ENCODE results near the gene FAM117A. TPM values are rescaled to one million over a fixed set of nuclear protein-coding genes. Genes with fewer than 3 reads are reported as not detected.
"Not testable (repeated sequence)": the region's sequence is repeated elsewhere in the genome, so short reads cannot be mapped to it uniquely, and the experiment has no call there.

The FAM117A gene
- polyA plus RNA-seq, 2 of the 4 experiments (the other 2 are of a cell fraction): 1.8 TPM

GRCh38 chr17:49728425-49728824 lies 35.5 kb downstream of the FAM117A start (continued):
- no peak for TF ChIP-seq ZSCAN20 (CRISPR knock-in tag; IDR thresholded peaks at IDR 0.05)
- TF ChIP-seq, protein P1, sequence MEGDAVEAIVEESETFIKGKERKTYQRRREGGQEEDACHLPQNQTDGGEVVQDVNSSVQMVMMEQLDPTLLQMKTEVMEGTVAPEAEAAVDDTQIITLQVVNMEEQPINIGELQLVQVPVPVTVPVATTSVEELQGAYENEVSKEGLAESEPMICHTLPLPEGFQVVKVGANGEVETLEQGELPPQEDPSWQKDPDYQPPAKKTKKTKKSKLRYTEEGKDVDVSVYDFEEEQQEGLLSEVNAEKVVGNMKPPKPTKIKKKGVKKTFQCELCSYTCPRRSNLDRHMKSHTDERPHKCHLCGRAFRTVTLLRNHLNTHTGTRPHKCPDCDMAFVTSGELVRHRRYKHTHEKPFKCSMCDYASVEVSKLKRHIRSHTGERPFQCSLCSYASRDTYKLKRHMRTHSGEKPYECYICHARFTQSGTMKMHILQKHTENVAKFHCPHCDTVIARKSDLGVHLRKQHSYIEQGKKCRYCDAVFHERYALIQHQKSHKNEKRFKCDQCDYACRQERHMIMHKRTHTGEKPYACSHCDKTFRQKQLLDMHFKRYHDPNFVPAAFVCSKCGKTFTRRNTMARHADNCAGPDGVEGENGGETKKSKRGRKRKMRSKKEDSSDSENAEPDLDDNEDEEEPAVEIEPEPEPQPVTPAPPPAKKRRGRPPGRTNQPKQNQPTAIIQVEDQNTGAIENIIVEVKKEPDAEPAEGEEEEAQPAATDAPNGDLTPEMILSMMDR (IDR thresholded peaks at IDR 0.05): no peak
- no peak for TF ChIP-seq MYC (IDR thresholded peaks at IDR 0.05; ENCODE audit: borderline replicate concordance, low read length)

DNA sequence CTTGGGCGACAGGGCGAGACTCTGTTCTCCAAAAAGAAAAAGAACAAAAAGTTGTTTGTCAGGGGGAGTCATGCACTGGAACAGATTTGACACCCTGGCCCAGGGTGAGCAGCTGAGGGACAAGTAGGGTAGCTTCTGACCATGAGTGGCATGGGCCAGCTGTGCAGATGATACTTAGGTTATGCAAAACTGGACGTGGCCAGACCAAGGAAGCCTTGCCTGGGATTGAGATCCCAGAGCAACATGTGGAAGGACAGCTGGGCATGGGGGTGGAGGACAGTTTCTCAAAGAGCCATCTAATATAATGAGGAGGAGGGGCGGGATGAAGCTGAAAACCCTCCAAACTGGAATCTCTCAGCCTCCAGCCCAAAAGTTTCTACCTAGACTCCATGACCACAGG lies 36.6 kb downstream of the FAM117A start:
- ChIA-PET POLR2A (no interaction called here), CTCF (interaction anchor here (0.5 to 49.7 kb wide), 7 partner anchors 11 to 1658 kb away, joined by 3 to 2008 read pairs (median 4); partner anchors contain the start of genes NXPH3 and SLC35B1)
- no peak for TF ChIP-seq MAFK (IDR thresholded peaks at IDR 0.05; ENCODE audit: partially characterized antibody)
- no peak for TF ChIP-seq CBX2 (IDR thresholded peaks at IDR 0.05; ENCODE audit: borderline replicate concordance, low read depth)
- TF ChIP-seq, protein P2, sequence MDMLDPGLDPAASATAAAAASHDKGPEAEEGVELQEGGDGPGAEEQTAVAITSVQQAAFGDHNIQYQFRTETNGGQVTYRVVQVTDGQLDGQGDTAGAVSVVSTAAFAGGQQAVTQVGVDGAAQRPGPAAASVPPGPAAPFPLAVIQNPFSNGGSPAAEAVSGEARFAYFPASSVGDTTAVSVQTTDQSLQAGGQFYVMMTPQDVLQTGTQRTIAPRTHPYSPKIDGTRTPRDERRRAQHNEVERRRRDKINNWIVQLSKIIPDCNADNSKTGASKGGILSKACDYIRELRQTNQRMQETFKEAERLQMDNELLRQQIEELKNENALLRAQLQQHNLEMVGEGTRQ (IDR thresholded peaks at IDR 0.05): no peak
- no peak for TF ChIP-seq NPAS2 (CRISPR knock-in tag; IDR thresholded peaks at IDR 0.05; ENCODE audit: borderline replicate concordance)
- no peak for TF ChIP-seq FOXS1 (CRISPR knock-in tag; IDR thresholded peaks at IDR 0.05)
- TF ChIP-seq GATA3 (IDR thresholded peaks at IDR 0.05; ENCODE audit: borderline replicate concordance): no peak
- no peak for TF ChIP-seq TFCP2L1 (CRISPR knock-in tag; IDR thresholded peaks at IDR 0.05)
- no peak for TF ChIP-seq HES2 (IDR thresholded peaks at IDR 0.05)
- no peak for TF ChIP-seq FOSL2 (IDR thresholded peaks at IDR 0.05)
- TF ChIP-seq FOSL2 (CRISPR knock-in tag; IDR thresholded peaks at IDR 0.05): no peak
- no peak for TF ChIP-seq NR3C1 (IDR thresholded peaks at IDR 0.05)
- TF ChIP-seq BHLHE40 (IDR thresholded peaks at IDR 0.05; ENCODE audit: low read depth, low read length): no peak
- TF ChIP-seq ZFP36 (IDR thresholded peaks at IDR 0.05; ENCODE audit: borderline replicate concordance, partially characterized antibody): no peak
- no peak for TF ChIP-seq CBX8 (IDR thresholded peaks at IDR 0.05)
- H3K4me2 ChIP-seq: no peak overlapping the region
- 80% methylated on average over 4 of the region's 4 CpGs for WGBS (ENCODE audit: missing lambda C conversion rate)
- no peaks in the 10 kb centered on the region for H3K9me3 ChIP-seq
- no peaks in the 10 kb centered on the region for H3K4me1 ChIP-seq
- no peak for FAIRE-seq
- no peak overlapping the region for H3K4me3 ChIP-seq
- H3K27ac ChIP-seq: no peak overlapping the region
- no peak for DNase-seq (ENCODE audit: low read depth in 1 of 2, low spot score in 1 of 2)
- ATAC-seq: no peak

GRCh38 chr17:49725452-49726130 lies 38.3 kb downstream of the FAM117A start:
- H3K9me3 ChIP-seq: no peaks in the 10 kb centered on the region
- H3K4me3 ChIP-seq: no peak overlapping the region
- POLR2A ChIA-PET: no interaction called here
- TF ChIP-seq NFE2L2 (conservative IDR thresholded peaks at IDR 0.05; ENCODE audit: low read length): no peak
- no peak for TF ChIP-seq ELK1 (IDR thresholded peaks at IDR 0.05; ENCODE audit: low read depth, low read length)
- no peak for TF ChIP-seq POLR2A (IDR thresholded peaks at IDR 0.05; ENCODE audit: low read length)
- TF ChIP-seq ZNF302 (CRISPR knock-in tag; IDR thresholded peaks at IDR 0.05): no peak
- no peak for TF ChIP-seq TP53 (CRISPR knock-in tag; IDR thresholded peaks at IDR 0.05)
- TF ChIP-seq SREBF2 (IDR thresholded peaks at IDR 0.05): no peak
- TF ChIP-seq ZFP36 (IDR thresholded peaks at IDR 0.05; ENCODE audit: borderline replicate concordance, partially characterized antibody): no peak
- no peak for TF ChIP-seq HOXB13 (CRISPR knock-in tag; IDR thresholded peaks at IDR 0.05; ENCODE audit: low read depth)
- TF ChIP-seq, protein P1 (IDR thresholded peaks at IDR 0.05): no peak
- TF ChIP-seq HEYL (CRISPR knock-in tag; IDR thresholded peaks at IDR 0.05): no peak
- H3K4me2 ChIP-seq: no peak overlapping the region
- H3K27ac ChIP-seq: no peak overlapping the region
- CTCF ChIA-PET: interaction anchor here (1.1 to 49.7 kb wide), 3 partner anchors 11 to 155 kb away, joined by 3 to 2008 read pairs (median 481); partner anchors contain the start of genes NXPH3 and SLC35B1
- H3K4me1 ChIP-seq: no peaks in the 10 kb centered on the region
- no peak for FAIRE-seq
- DNase-seq (ENCODE audit: low read depth in 1 of 2, low spot score in 1 of 2): no peak
- ATAC-seq: no peak
- 57% methylated on average over 7 of the region's 7 CpGs for WGBS (ENCODE audit: missing lambda C conversion rate)

- H3K27ac ChIP-seq; ATAC-seq; FAIRE-seq; H3K4me2 ChIP-seq; H3K4me1 ChIP-seq; H3K9me3 ChIP-seq; H3K4me3 ChIP-seq; POLR2A ChIA-PET; DNase-seq (ENCODE audit: low read depth in 1 of 2, low spot score in 1 of 2): not testable (repeated sequence)
- WGBS (ENCODE audit: missing lambda C conversion rate): 71% methylated on average over 6 of the region's 6 CpGs
- CTCF ChIA-PET: interaction anchor here (0.5 to 49.7 kb wide), 4 partner anchors 23 to 281 kb away, joined by 3 to 2008 read pairs (median 254); partner anchors contain the start of genes NXPH3 and SLC35B1
Measured at GRCh38 chr17:49724552-49724951, 39.4 kb downstream of the FAM117A start.
